GM21423 (cell line): Measurements from ENCODE around the gene CDC42EP2.
"Not testable (repeated sequence)": the region's sequence is repeated elsewhere in the genome, so short reads cannot be mapped to it uniquely, and the experiment has no call there.

Source experiments
- ATAC-seq: cut with Tn5 transposase; IDR thresholded peaks from one replicate; pipeline ENCODE4 v1.9.1; 2021; ENCODE audit warnings: mild to moderate bottlenecking, moderate library complexity; ENCODE audit not compliant: unreplicated experiment

Gene CDC42EP2

GRCh38 chr11:65317025-65317786 is 2.5 kb downstream of the CDC42EP2 start:
- ATAC-seq = no peak

- no peak for ATAC-seq
Measured at GRCh38 chr11:65320386-65321075, 5.9 kb downstream of the CDC42EP2 start.

GRCh38 chr11:65321076-65321475 is 6.4 kb downstream of the CDC42EP2 start:
- no peak for ATAC-seq

- ATAC-seq = no peak
Measured at GRCh38 chr11:65321828-65322485, 7.3 kb downstream of the CDC42EP2 start.

GRCh38 chr11:65323813-65324212 is 9.1 kb downstream of the CDC42EP2 start:
- ATAC-seq = no peak

- ATAC-seq = no peak
Measured at GRCh38 chr11:65325435-65325834, 10.8 kb downstream of the CDC42EP2 start.

GRCh38 chr11:65327021-65327420 is 12.4 kb downstream of the CDC42EP2 start:
- no peak for ATAC-seq

GRCh38 chr11:65329478-65329877 is 14.8 kb downstream of the CDC42EP2 start:
- no peak for ATAC-seq

- ATAC-seq = no peak
Measured at GRCh38 chr11:65329944-65330403, 15.3 kb downstream of the CDC42EP2 start.

- no peak for ATAC-seq
Measured at GRCh38 chr11:65330544-65330943, 15.9 kb downstream of the CDC42EP2 start.

GRCh38 chr11:65332591-65332990 is 17.9 kb downstream of the CDC42EP2 start:
- ATAC-seq = not testable (repeated sequence)

GRCh38 chr11:65334696-65335295 is 20.1 kb downstream of the CDC42EP2 start:
- no peak for ATAC-seq

- ATAC-seq = no peak
Measured at GRCh38 chr11:65338676-65339075, 24.0 kb downstream of the CDC42EP2 start.

- no peak for ATAC-seq
Measured at GRCh38 chr11:65340226-65340625, 25.6 kb downstream of the CDC42EP2 start.

- ATAC-seq = no peak
Measured at GRCh38 chr11:65341856-65342255, 27.2 kb downstream of the CDC42EP2 start.

GRCh38 chr11:65351511-65351910 is 36.8 kb downstream of the CDC42EP2 start:
- no peak for ATAC-seq

GRCh38 chr11:65352783-65353182 is 38.1 kb downstream of the CDC42EP2 start:
- ATAC-seq = no peak

GRCh38 chr11:65353376-65353775 is 38.7 kb downstream of the CDC42EP2 start:
- no peak for ATAC-seq

- ATAC-seq = no peak
Measured at GRCh38 chr11:65353900-65354264, 39.2 kb downstream of the CDC42EP2 start.

GRCh38 chr11:65354265-65355012 is 39.8 kb downstream of the CDC42EP2 start, which contains the start of gene TIGD3:
Gene TIGD3 (plus strand): TSS chr11:65354751. CDS start chr11:65355809, 1,058 bp downstream.
- peak; percentile 83 for ATAC-seq
